ENCODE measurements around the gene FLRT1.

- TF ChIP-seq, protein P1, sequence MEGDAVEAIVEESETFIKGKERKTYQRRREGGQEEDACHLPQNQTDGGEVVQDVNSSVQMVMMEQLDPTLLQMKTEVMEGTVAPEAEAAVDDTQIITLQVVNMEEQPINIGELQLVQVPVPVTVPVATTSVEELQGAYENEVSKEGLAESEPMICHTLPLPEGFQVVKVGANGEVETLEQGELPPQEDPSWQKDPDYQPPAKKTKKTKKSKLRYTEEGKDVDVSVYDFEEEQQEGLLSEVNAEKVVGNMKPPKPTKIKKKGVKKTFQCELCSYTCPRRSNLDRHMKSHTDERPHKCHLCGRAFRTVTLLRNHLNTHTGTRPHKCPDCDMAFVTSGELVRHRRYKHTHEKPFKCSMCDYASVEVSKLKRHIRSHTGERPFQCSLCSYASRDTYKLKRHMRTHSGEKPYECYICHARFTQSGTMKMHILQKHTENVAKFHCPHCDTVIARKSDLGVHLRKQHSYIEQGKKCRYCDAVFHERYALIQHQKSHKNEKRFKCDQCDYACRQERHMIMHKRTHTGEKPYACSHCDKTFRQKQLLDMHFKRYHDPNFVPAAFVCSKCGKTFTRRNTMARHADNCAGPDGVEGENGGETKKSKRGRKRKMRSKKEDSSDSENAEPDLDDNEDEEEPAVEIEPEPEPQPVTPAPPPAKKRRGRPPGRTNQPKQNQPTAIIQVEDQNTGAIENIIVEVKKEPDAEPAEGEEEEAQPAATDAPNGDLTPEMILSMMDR (IDR thresholded peaks at IDR 0.05), result no peak
- no peak for TF ChIP-seq POLR2AphosphoS5 (IDR thresholded peaks at IDR 0.05)
- no peak for TF ChIP-seq POLR2A (IDR thresholded peaks at IDR 0.05)
Observed at GRCh38 chr11:64067230-64067993, 31.7 kb downstream of the FLRT1 start.
